GM23338 (cell line): ENCODE measurements around the gene CEACAM16. TPM values are rescaled to one million over a fixed set of nuclear protein-coding genes. Genes with fewer than 3 reads are reported as not detected.

Experiments used
- ATAC-seq: fragments of 200-7000 bp; cut with Tn5 transposase; 3 replicates; pipeline ENCODE4 v1.9.1; 2020
- DNase-seq: peaks from one replicate; pipeline ENCODE4 v3.0.0-alpha.2; 2015; ENCODE audit warnings: low spot score
- H2AFZ ChIP-seq: fragments of 200-600 bp; sonication (generic); 2 replicates; pipeline ENCODE4 v1.8.0; 2016; ENCODE audit warnings: antibody characterized with exemption, mild to moderate bottlenecking, moderate library complexity
- H3F3A ChIP-seq: fragments of 200-600 bp; sonication (generic); replicated peaks from 2 replicates; pipeline ENCODE4 v1.8.0; 2017; ENCODE audit warnings: antibody characterized with exemption, mixed run types, low read depth
- H3K27ac ChIP-seq: fragments of 200-600 bp; sonication (generic); 2 replicates; pipeline ENCODE4 v1.6.1; 2016; ENCODE audit warnings: low read depth
- H3K27me3 ChIP-seq: fragments of 200-600 bp; sonication (generic); 2 replicates; pipeline ENCODE4 v1.8.0; 2016; ENCODE audit warnings: mild to moderate bottlenecking, mixed run types, moderate library complexity; ENCODE audit not compliant: insufficient read depth
- H3K36me3 ChIP-seq: fragments of 200-600 bp; sonication (generic); 2 replicates; pipeline ENCODE4 v1.8.0; 2016; ENCODE audit warnings: mild to moderate bottlenecking; ENCODE audit not compliant: insufficient read depth
- H3K4me1 ChIP-seq: fragments of 200-600 bp; sonication (generic); 2 replicates; pipeline ENCODE4 v1.8.0; 2016; ENCODE audit warnings: mild to moderate bottlenecking, moderate library complexity; ENCODE audit not compliant: insufficient read depth
- H3K4me2 ChIP-seq: fragments of 200-600 bp; sonication (generic); 2 replicates; pipeline ENCODE4 v1.7.1; 2017; ENCODE audit warnings: mixed run types
- H3K4me3 ChIP-seq: fragments of 200-600 bp; sonication (generic); 2 replicates; pipeline ENCODE4 v1.6.1; 2016; ENCODE audit warnings: mixed run types
- H3K79me2 ChIP-seq: fragments of 200-600 bp; sonication (generic); replicated peaks from 2 replicates; pipeline ENCODE4 v1.8.0; 2017; ENCODE audit warnings: mild to moderate bottlenecking; ENCODE audit not compliant: insufficient read depth
- H3K9me2 ChIP-seq: fragments of 200-600 bp; sonication (generic); 2 replicates; pipeline ENCODE4 v1.8.0; 2017; ENCODE audit not compliant: insufficient read depth
- H4K20me1 ChIP-seq: fragments of 200-600 bp; sonication (generic); replicated peaks from 2 replicates; pipeline ENCODE4 v1.8.0; 2017; ENCODE audit warnings: mild to moderate bottlenecking; ENCODE audit not compliant: insufficient read depth
- H3K27ac Mint-ChIP-seq: 2 replicates; pipeline ENCODE4 v1.8.0; 2020; ENCODE audit warnings: inconsistent platforms, mild to moderate bottlenecking, moderate library complexity, mixed read lengths
- H3K27me3 Mint-ChIP-seq: 3 replicates; pipeline ENCODE4 v1.8.0; 2022; ENCODE audit warnings: low read depth, mild to moderate bottlenecking, moderate library complexity, mixed read lengths, inconsistent platforms; ENCODE audit not compliant: insufficient read depth, poor library complexity
- H3K36me3 Mint-ChIP-seq: 3 replicates; pipeline ENCODE4 v1.8.0; 2021; ENCODE audit warnings: low read depth, mild to moderate bottlenecking, inconsistent platforms, moderate library complexity, mixed read lengths
- H3K4me1 Mint-ChIP-seq: 3 replicates; pipeline ENCODE4 v1.8.0; 2020; ENCODE audit warnings: mild to moderate bottlenecking, inconsistent platforms, mixed read lengths
- H3K4me3 Mint-ChIP-seq: 3 replicates; pipeline ENCODE4 v1.8.0; 2021; ENCODE audit warnings: moderate library complexity, mild to moderate bottlenecking, inconsistent platforms, mixed read lengths
- H3K9me3 Mint-ChIP-seq: 3 replicates; pipeline ENCODE4 v1.8.0; 2020; ENCODE audit warnings: moderate library complexity, mild to moderate bottlenecking, inconsistent platforms, mixed read lengths
- CREB1 ChIP-seq: fragments of 250-450 bp; sonication (Bioruptor Pico); IDR thresholded peaks from 2 replicates; pipeline ENCODE4 v1.5.0; 2020; ENCODE audit warnings: low read depth, mild to moderate bottlenecking, moderate library complexity
- EZH2 ChIP-seq: fragments of 200-600 bp; sonication (generic); IDR thresholded peaks from one replicate; pipeline ENCODE4 v1.8.0; 2017; ENCODE audit warnings: antibody characterized with exemption, mild to moderate bottlenecking, low read depth; ENCODE audit not compliant: unreplicated experiment
- EZH2phosphoT487 ChIP-seq: fragments of 200-600 bp; sonication (generic); IDR thresholded peaks from one replicate; pipeline ENCODE4 v1.8.1; 2018; ENCODE audit warnings: antibody characterized with exemption; ENCODE audit not compliant: unreplicated experiment
- JUNB ChIP-seq: IDR thresholded peaks from one replicate; pipeline ENCODE4 v1.6.1; 2016; ENCODE audit warnings: antibody characterized with exemption; ENCODE audit not compliant: unreplicated experiment
- NANOG ChIP-seq: IDR thresholded peaks from 2 replicates; pipeline ENCODE4 v1.6.1; 2016; ENCODE audit warnings: antibody characterized with exemption, borderline replicate concordance
- POLR2AphosphoS5 ChIP-seq: IDR thresholded peaks from 2 replicates; pipeline ENCODE4 v1.6.1; 2016; ENCODE audit warnings: antibody characterized with exemption, low read depth
- REST ChIP-seq: IDR thresholded peaks from one replicate; pipeline ENCODE4 v1.6.1; 2018; ENCODE audit warnings: antibody characterized with exemption; ENCODE audit not compliant: unreplicated experiment
- STAT1 ChIP-seq: IDR thresholded peaks from one replicate; pipeline ENCODE4 v1.6.1; 2016; ENCODE audit warnings: antibody characterized with exemption; ENCODE audit not compliant: unreplicated experiment
- polyA plus RNA-seq: library from polyadenylated mRNA; unstranded; fragments of >200 nt; fragmentation: Nextera tagmentation; extraction: Ambion mirVana; gene quantifications from 2 replicates; pipeline ENCODE4 v1.2.1, GENCODE V29; 2016
- total RNA-seq: library from RNA; depleted of rRNA; stranded (reverse); fragments of >200 nt; shearing (Covaris generic); gene quantifications from 2 replicates; pipeline ENCODE4 v1.2.3, GENCODE V29; 2014
- TF ChIP-seq, protein P1 (sequence below), 2 experiments: fragments of 200-600 bp in 1 of 2; sonication (generic) in 1 of 2; conservative IDR thresholded peaks; 2 replicates each; pipeline versions ENCODE4 v1.5.1 to v1.6.1; 2016 to 2017; ENCODE audit warnings: antibody characterized with exemption in 2 of 2, low read depth in 2 of 2, mild to moderate bottlenecking in 2 of 2, moderate library complexity in 1 of 2
- TF ChIP-seq, protein P2 (sequence below): IDR thresholded peaks from 2 replicates; pipeline ENCODE4 v1.6.1; 2016; ENCODE audit warnings: antibody characterized with exemption

The CEACAM16 gene
- total and polyA plus RNA-seq, 2 experiments from 2014 or later: not detected

DNA sequence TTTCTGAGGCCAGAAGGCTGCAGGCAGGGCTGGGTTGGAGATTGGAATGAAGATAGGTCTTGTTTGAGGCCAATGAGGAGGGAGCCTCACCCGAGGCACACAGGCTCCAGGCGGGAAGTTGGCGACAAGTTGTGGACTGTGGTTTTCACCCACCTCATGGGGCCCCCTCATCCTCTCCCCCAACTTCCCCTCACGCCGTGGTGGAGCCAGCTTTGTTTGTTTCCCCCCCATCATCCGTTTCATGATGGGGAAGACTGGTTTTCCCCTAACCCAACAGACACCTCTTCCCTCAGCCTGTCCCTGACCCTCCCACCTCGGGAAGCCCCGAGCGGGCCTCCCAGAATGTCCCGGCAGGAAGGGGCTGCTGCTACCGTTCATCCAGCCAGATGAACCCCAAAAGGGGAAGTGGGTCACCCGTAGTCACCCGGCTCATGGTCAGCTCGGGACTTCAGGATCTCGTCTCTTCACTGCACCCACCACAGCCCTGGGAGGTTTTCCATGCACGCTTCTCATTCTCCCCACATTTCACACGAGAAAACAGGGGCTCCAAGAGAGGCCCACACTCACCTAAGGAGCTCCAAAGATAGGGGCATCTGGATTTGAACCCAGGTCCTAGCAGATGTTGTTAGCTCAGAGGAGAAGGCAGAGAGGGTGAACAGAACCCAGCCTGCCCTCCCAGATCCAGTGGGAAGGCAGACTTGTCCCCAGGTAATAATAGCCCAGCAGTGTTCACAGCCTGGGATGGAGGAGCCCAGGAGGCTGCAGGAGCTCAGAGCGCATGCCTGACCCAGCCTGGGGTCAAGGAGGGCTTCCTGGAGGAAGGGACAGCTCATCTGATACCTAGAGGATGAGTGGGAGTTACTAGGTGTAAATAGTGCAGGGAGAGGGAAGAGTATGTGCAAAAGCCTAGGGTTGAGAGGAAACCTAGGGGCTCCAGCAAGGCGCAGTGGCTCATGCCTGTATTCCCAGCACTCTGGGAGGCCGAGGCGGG is 23.5 kb downstream of the CEACAM16 start (continued):
- TF ChIP-seq, protein P1, sequence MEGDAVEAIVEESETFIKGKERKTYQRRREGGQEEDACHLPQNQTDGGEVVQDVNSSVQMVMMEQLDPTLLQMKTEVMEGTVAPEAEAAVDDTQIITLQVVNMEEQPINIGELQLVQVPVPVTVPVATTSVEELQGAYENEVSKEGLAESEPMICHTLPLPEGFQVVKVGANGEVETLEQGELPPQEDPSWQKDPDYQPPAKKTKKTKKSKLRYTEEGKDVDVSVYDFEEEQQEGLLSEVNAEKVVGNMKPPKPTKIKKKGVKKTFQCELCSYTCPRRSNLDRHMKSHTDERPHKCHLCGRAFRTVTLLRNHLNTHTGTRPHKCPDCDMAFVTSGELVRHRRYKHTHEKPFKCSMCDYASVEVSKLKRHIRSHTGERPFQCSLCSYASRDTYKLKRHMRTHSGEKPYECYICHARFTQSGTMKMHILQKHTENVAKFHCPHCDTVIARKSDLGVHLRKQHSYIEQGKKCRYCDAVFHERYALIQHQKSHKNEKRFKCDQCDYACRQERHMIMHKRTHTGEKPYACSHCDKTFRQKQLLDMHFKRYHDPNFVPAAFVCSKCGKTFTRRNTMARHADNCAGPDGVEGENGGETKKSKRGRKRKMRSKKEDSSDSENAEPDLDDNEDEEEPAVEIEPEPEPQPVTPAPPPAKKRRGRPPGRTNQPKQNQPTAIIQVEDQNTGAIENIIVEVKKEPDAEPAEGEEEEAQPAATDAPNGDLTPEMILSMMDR (conservative IDR thresholded peaks at IDR 0.05; ENCODE audit: low read depth in 2 of 2): no peak
- TF ChIP-seq, protein P2, sequence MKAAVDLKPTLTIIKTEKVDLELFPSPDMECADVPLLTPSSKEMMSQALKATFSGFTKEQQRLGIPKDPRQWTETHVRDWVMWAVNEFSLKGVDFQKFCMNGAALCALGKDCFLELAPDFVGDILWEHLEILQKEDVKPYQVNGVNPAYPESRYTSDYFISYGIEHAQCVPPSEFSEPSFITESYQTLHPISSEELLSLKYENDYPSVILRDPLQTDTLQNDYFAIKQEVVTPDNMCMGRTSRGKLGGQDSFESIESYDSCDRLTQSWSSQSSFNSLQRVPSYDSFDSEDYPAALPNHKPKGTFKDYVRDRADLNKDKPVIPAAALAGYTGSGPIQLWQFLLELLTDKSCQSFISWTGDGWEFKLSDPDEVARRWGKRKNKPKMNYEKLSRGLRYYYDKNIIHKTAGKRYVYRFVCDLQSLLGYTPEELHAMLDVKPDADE: no peak
- TF ChIP-seq JUNB: no peak

DNA sequence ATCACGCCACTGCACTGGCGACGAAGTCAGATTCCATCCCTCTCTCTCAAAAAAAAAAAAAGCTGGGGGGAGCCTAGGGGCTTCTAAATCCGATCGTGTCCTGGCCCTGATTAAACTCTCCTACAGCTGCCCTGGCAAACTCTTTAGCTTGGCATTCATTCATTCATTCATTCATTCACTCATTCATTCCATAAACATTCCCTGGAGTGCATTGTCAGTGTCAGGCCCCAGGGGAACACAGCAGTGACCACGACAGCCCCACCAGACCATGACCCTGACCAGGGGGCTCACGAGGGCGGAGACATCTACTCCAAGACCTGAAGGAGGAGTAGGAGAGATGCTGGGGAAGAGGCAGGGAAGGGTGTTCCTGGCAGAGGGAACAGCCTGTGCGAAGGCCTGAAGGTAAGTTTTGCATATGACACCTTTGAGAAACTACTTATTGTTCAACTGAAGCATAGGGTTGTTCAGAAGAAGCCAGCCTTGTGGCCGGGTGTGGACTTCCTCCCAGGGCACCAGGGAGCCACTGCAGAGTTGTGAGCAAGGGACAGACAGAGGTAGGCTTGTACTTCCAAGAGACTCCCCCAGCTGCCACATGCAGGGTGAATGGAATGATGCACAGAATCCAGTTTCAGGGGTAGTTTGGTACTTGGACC is 24.5 kb downstream of the CEACAM16 start:
- H3K27ac ChIP-seq: no peak overlapping the region
- no peaks in the 10 kb centered on the region for H4K20me1 ChIP-seq
- H3K36me3 ChIP-seq: no peaks in the 10 kb centered on the region
- H3K4me1 Mint-ChIP-seq: peaks cover 4% of the 10 kb centered on the region
- ATAC-seq (no peak), DNase-seq (no peak)
- H3K9me3 Mint-ChIP-seq: no peaks in the 10 kb centered on the region
- peaks cover 21% of the 10 kb centered on the region for H3K27me3 Mint-ChIP-seq
- no peak overlapping the region for H2AFZ ChIP-seq
- H3K9me2 ChIP-seq: no peaks in the 10 kb centered on the region
- H3K79me2 ChIP-seq: no peaks in the 10 kb centered on the region
- no peaks in the 10 kb centered on the region for H3F3A ChIP-seq
- no peak overlapping the region for H3K4me3 ChIP-seq
- no peak overlapping the region for H3K4me2 ChIP-seq
- no peaks in the 10 kb centered on the region for H3K36me3 Mint-ChIP-seq
- H3K4me1 ChIP-seq: peaks cover 8% of the 10 kb centered on the region
- no peak overlapping the region for H3K27ac Mint-ChIP-seq
- H3K27me3 ChIP-seq: 0 out of 2 replicates have a peak, but pooled peaks cover 6% of the 10 kb centered on the region
- no peak overlapping the region for H3K4me3 Mint-ChIP-seq
- TF ChIP-seq CREB1 (CRISPR knock-in tag): no peak
- no peak for TF ChIP-seq EZH2phosphoT487
- no peak for TF ChIP-seq JUNB
- TF ChIP-seq, protein P2: no peak
- TF ChIP-seq POLR2AphosphoS5: no peak
- no peak for TF ChIP-seq STAT1
- no peak for TF ChIP-seq NANOG
- no peak for TF ChIP-seq REST
- no peak for TF ChIP-seq EZH2
